Stimulated activated CD8-positive, alpha-beta memory T cell treated with anti-CD3 and anti-CD28 coated beads, Interleukin-15, amount 100 ng/mL, for 4 hours (primary cell): ENCODE measurements around the gene SSR2.
A peak's percentile ranks its signal among the peaks of the same experiment; 100 is the strongest.

Source experiments
- DNase-seq, 2 donors: peaks; one replicate each; pipeline ENCODE4 v3.0.0-alpha.2; 2020; ENCODE audit warnings: low read depth in 2 of 2

Gene SSR2

DNA sequence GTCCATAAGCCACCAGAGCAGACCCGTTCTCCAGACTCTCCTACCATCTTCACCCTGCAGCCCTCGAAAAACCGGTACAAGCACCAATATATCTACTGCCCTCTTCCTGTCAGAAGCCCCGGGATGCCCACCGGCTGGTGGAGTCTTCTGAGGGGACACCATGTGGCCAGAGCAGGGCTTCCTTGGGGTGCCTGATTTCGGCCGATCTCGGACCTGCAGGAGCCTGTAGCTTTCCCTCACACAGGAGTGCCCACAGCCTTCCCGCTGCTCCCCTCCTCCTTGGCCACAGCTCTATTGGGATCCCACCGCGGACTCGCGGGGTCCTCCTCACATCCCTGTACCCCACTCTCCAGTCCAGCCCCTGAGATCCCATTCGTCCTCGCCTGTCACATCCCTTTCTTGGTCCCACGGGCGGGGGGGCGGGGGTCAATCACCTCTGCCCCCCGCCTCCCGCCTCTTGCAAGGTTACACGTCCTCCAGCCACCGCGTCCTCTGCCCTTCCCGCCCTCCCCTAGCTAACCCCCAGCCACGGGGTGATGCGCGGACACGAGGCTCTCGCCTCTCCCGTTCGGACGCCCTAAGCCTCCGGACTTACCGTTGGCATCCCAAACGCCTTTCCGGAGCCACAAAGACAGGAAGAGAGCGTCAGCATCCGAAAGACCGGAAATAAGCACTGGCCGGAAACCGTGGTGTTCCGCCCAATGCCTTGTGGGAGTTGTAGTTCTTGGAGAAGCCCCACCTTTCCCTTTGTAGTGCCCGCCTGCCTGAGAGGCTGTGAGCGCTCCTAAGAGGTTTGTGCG is at the start of gene SSR2:
SSR2 (minus strand) TSS at position 659 of the 800 bp plus-strand sequence. CDS start 784 bp downstream, outside the sequence.
- DNase-seq = peak; percentile 55 to 76

DNA sequence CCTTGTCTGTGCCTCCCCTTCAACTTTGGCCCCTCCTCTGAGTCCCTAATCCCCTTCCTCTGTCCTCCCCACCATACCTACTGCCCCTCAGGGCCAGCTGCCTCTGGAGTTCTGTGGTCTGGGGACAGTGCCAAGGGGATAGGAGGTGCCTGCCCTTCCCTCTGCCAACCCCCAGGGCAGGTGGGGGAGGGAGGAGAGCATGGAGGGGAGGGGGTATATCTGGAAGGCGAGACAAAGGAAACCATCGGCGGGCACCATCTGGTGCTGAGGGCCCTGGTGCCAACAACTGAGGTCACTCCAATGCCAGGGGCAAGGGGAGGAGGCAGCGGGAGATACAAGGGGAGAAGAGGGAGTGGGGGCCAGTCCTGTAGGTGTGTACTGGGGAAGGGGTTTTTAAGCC is 49.8 kb upstream of the SSR2 start:
- no peak for DNase-seq

DNA sequence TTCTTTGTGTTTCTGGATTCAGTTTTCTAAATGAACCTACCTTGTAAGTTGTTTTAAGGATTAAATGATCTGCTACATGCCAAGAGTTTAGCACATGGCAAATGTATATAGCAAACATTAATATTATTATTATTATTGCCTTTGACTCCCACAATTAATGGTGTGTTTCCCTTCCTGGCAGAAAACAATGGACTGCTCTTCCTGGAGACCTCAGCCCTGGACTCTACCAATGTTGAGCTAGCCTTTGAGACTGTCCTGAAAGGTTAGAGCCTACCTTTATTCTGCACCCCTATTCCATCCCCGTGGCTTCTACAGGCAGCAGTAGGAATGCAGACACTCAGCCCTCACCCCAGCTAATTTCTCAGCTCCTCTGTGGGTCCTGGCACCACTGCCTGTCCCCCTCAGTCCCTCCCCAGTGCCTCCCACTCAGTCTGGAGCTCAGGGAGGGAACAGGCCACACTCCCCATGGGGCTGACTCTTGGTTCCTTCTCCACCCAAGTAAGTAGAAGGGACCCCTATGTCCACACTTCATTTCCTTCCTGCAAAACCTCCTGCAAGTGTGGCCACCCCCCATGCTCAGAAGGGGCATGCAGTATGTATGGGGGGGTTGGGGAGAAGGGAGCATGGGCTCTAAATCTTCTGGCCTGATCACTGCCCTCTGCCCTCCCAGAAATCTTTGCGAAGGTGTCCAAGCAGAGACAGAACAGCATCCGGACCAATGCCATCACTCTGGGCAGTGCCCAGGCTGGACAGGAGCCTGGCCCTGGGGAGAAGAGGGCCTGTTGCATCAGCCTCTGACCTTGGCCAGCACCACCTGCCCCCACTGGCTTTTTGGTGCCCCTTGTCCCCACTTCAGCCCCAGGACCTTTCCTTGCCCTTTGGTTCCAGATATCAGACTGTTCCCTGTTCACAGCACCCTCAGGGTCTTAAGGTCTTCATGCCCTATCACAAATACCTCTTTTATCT is 49.0 kb upstream of the SSR2 start:
- no peak for DNase-seq

DNA sequence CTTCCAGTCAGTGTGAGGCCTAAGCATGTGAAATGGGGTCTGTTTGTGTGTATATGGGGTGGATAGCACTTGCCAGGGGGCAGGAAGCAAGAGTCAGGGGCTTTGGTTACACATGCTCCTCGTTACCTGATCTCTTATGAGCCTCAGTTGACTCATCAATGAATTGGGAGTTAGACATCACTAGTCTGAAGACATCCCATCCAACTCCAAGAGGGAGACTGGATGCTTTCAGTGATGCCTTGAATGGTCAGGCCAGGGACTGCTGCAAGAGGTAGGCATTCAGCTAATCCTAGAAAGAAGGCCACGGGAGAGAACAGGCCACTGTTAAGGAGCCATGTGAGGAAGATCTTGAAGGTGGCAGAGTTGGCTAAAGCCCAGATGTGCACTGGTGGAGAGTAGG is 46.5 kb upstream of the SSR2 start:
- DNase-seq = no peak

DNA sequence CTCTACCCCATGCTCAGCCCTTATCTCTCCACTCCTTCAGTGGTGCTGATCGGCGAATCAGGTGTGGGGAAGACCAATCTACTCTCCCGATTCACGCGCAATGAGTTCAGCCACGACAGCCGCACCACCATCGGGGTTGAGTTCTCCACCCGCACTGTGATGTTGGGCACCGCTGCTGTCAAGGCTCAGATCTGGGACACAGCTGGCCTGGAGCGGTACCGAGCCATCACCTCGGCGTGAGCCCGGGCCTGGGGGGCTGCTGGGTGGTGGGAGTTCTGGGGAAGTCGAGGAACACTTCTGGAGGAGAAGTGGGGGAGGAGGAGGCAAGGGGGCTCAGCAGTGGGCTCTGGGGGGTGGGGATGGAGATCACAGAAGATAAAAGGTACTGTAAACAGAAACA is 45.1 kb upstream of the SSR2 start:
- no peak for DNase-seq

DNA sequence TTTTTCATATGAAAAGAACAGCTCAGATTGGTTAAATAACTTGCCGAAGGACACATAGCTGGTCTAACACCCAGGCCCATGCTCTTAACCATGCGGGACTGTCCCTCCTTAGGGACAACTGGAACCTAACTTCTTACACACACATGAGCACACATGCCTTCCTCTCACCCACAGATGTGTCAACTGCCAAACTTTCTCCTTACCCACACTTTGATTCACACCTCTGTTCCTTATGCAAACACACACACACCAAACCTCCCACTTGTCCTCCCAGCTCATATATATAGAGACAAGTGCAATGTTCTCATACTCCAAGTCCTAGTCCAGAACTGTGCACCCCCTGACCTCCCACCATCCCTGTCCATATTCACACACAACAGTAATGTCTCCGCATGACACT is 44.5 kb upstream of the SSR2 start:
- DNase-seq = no peak

DNA sequence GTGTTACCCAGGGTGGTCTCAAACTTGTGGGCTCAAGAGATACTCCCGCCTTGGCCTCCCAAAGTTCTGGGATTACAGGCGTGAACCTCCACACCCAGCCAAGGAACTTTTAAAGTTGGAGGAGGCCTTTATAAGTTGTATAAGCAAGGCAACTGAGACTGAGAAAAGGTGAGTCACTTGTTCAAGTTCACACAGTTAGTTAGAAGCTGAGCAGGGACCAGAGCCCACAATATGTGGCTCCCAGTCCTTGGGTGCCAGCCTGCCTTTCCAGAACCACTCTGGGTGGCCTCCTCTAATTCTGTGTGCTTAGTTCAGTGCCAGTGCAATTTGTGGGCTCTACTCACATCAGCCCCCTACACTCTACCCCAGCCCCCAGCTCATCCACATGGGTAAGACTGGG is 43.9 kb upstream of the SSR2 start:
- no peak for DNase-seq

DNA sequence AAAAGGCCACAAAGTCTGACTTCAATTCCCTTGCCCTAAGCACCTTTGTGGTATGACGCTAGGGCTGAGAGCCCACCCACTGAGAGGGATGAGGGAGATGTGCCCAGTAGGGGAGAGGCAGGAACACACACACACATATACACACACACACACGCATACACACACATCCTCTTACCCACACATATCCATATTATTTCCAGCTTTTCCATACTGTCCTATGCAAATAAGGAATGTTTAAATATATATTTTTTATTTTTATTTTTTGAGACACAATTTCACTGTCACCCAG is 43.2 kb upstream of the SSR2 start:
- no peak for DNase-seq

DNA sequence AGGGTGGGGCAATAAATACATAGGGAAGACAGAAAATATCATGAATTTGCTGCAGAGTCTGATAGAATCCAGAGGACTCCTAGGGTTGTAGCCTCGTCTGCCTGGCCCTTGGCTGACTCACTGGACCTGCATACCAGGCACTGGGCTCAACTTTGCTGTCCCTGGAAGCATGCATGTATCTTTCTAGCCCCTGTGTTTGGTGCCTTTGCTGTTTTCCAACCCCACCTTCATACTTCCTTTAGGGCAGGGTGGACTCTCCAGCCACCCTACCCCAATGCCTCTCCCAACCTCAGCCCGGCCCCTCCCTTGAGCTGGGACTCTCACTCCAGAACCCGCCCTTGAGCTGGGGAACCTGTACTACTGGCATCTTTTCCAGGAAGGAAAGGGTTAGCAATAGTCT is 41.4 kb upstream of the SSR2 start:
- DNase-seq = no peak

DNA sequence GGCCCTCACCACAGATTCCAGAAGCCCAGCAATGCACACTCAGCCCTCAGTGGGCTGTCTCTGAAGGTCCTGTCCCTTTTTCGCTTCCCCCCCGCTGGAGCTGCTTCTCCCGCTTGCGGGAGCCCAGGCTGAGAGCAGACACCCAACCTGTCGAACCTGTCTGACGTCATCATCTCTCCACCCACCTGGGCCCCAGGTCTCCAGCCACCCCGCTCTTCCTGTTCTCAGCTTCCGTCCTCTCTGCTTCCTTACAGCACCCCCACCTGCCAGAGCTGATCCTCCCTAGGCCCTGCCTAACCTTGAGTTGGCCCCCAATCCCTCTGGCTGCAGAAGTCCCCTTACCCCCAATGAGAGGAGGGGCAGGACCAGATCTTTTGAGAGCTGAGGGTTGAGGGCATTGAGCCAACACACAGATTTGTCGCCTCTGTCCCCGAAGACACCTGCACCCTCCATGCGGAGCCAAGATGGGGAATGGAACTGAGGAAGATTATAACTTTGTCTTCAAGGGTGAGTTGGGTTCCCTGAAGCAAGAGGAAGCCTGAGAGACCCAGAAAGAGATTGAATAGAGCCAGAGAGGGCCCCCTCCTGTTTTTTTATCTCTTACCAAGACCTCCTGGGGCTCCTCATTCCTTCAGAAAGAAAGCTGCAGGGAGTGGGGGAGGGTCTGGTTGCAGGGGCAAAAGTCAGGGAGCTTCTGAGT is 40.3 kb upstream of the SSR2 start, which contains the start of gene RAB25:
RAB25 (plus strand) TSS at position 224 of the 700 bp plus-strand sequence; CDS start at position 465, 241 bp downstream.
- no peak for DNase-seq

DNA sequence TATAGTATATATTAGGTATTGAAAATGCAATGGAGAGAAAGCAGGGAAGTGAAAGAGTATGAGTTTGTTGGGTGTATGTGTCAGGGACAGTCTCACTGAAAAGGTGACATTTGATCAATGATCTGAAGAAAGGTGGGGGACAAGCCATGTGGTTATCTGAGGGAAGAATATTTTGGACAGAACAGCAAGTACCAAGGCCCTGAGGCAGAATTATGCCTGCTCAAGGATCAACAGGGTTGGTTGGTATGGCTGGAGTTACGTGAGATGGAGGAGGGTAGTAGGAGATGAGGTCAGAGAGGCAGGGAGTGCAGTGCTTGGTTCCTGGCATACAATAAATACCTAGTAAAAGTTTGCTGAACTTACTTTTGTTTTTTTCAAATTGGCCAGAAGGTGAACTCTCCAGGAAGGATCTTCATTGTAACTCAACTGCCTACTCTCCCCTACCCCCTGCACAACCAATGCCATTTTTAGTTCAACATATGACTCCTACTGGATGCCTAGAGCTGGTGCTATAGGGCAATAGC is 35.6 kb upstream of the SSR2 start:
- no peak for DNase-seq

DNA sequence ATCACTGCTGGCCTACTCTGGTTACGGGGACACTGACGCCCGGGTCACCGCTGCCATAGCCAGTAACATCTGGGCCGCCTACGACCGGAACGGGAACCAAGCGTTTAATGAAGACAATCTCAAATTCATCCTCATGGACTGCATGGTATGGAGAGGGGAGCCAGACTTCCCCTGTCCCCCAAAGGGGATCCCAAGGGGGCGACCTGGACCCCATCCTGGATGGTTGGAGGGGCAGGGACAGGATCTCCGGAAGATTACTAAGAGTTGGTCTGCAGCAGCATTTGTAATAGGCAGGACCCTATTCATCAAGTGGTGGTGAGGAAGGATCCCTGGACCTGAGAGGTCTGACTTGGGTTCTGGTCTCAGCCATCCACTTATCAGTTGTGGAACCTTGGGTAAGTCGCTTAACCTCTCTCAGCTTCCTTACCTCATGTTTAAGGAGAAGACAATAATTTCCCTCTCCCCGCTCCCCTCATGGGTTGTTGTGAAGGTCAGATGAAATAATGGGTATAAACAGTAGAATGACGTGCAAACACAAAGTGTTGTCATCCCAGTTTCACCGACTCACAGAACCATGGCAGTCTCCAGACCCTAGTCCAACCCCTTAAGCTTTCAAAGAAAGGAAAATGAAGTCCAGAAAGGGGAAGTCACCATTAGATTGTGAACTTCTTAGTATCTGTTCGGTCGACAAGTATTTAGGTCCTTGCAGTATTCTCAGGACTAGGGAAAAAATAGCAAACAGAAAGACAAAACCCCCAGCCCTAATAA is 34.7 kb upstream of the SSR2 start:
- no peak for DNase-seq

DNA sequence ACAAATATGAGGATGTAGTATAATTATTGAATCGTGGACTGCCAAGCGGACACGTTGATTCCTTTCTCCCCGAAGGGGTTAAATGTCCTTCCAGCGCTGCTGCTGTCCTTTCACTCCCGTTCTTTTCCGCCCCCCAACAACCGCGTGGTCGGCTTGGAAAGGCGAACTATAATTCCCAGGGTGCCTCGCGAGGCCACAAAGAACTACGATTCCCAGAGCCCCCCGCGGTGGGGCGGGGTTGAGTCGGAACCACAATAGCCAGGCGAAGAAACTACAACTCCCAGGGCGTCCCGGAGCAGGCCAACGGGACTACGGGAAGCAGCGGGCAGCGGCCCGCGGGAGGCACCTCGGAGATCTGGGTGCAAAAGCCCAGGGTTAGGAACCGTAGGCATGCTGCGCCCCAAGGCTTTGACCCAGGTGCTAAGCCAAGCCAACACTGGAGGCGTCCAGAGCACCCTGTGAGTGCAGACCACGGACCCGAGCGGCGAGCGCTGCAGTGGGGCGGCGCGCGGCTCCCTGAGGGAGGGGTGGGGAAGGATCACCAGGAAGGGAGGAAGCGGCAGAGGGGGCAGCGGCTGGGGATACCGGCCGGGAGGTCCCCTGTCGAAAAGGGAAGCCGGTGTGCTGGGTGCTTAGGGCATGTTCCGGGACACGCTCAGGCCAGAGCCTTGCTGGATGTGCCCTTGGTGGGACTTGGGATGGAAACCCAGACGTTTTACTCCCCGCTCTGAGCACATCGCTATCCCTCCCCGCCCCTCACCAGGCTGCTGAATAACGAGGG is 33.9 kb upstream of the SSR2 start, which contains the start of gene LAMTOR2:
LAMTOR2 (plus strand) TSS at position 283 of the 781 bp plus-strand sequence; CDS start at position 391, 108 bp downstream.
- DNase-seq = peak; percentile 94

DNA sequence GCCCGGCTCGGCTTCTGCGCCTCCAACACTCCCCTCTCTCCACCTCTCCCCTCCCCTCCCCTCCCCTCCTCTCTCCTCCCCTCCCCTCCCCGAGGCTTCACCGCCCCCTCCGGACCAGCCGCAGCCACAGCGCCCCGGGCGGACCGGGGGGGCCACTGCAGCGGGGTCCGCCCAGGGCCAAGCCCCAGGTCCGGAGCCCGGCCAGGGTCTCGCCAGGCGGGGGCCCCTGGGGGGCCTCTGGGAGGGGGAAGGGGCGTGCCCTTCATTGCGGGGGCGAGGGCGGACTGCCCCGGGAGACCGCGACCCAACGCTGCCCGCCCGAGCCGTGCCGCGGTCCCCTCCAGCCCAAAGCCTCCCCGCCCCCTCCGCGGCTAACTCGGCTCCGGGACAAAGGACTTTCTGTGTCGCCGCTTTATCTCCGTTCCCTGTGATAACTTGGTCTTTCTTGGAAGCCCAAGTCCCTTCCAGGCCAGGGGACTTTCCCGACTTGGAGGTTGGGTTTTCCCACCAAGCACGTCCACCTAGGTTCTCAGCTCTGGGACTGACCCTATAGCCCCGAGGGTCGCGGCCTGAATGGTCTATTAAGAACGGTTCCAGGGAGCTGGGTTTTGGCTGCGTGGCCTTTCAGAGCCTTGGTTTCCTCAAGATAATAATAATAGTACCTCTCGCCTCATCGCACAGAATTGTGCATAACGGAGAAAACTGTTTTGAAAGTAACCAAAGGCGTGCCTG is 33.2 kb upstream of the SSR2 start, which contains the start of gene UBQLN4:
UBQLN4 (minus strand) TSS at position 31 of the 732 bp plus-strand sequence. CDS start 97 bp downstream, outside the sequence.
- peak; percentile 71 to 74 for DNase-seq

DNA sequence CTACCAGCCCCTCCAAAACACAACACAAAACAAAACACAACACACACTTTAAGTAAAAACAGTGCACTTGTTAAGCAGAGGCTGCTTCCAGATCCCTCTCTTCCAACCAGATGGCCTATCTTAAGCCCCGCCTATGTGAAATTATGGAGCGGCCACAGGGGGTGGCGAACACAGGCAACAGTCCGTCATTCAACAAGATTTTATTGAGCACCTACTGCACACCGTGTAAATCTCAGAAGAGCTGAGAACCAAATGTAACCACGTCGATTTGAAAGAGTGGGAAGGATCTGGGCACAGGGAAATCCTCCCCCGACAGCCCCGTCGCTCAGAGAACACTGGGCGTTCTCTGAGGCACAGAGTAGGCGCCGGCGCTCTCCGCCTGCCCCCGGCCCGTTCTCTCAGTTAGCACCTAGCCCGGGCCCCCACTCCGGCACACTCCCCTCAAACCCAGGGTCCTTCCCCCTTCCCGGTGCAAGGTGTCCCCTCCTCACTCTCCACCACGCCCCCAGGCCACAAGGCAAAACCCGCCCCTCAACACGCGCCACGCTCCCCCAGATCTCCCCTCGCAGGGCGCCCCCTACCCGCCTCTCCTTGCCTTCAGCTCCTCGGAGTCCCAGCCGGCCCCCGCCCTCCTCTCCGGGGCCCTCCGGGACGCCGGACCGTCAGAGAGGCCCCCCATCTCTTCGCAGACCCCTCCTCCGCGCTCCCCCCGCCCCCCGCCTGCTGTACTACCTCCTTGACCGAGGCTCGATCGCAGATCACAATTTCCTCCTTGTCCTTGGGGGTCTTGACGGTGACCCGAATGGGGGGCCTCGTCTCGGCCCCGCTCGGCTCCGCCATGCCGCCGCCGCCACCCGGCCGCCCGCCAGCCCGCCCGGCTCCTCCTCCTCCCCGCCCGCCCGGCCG is 32.4 kb upstream of the SSR2 start:
- peak; percentile 43 to 45 for DNase-seq

DNA sequence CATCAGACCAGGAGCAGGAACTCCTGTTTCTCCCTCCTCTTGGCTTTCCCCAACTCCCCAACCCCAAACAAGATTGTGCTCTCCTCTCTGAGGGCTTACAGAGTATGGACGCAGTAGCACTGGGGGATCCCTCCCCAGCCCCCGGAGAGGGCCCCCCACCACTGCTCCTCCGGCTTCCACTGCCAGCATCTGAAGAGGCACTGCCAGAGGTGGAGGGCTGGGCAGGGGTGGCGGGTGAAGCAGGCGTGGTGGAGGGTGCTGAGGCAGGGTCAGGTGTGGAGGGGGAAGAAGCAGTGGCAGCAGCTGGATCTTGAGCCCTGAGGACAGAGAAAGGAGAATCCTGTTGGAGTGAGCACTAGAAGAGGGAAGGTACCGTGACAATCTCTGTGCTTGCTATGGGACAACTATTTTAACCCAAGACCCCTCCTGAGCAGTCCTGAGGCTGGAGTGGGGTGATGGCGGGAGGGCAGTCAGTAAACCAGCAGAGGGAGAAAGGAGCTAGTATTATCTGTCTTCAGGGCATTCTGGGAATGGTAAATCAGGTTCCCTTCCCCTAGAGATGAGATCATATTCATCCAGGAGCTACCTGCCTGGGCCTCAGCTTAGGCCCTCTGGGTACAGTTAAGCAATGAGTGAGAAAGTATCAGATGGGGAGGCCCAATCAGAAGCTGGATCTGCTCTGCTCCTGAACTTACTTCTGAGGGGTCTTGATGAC is 30.4 kb upstream of the SSR2 start:
- no peak for DNase-seq

DNA sequence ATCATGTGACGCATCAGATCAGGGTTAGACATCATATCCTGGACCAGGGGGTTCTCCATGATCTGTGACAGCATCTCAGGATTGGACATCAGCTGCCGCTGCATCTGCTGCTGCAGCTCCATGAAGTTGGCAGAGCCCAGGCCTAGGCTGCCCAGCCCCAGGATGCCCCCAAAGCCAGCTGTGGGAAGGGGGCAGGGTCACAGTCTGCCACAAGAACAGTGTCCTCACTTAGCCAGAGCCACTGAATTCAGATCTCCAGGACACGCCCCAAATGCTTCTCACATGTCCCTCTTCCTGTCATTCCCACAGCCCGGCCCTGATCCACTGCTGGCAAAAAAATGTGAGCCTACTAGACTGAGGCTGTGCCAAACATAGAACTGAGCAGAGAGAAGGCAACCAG is 29.6 kb upstream of the SSR2 start:
- DNase-seq = no peak
